Stimulated activated CD4-positive, alpha-beta T cell treated with anti-CD3 and anti-CD28 coated beads, Interleukin-2, amount 100 ng/mL, for 24 hours (primary cell): ENCODE results near the gene ZMYND8.
"Not testable (repeated sequence)": the region's sequence is repeated elsewhere in the genome, so short reads cannot be mapped to it uniquely, and the experiment has no call there.

Experiments used
- DNase-seq, 2 donors: peaks; one replicate each; pipeline ENCODE4 v3.0.0-alpha.2; 2020

Gene ZMYND8

GRCh38 chr20:47309394-47309793 lies 47.1 kb downstream of the ZMYND8 start:
- DNase-seq: no peak

- DNase-seq: not testable (repeated sequence)
Observed at GRCh38 chr20:47307569-47307968, 48.9 kb downstream of the ZMYND8 start.

GRCh38 chr20:47306755-47307370 lies 49.6 kb downstream of the ZMYND8 start:
- no peak for DNase-seq

- no peak for DNase-seq
Observed at GRCh38 chr20:47306095-47306494, 50.4 kb downstream of the ZMYND8 start.

- no peak for DNase-seq
Observed at GRCh38 chr20:47305667-47306066, 50.8 kb downstream of the ZMYND8 start.

- no peak for DNase-seq
Observed at GRCh38 chr20:47304287-47304686, 52.2 kb downstream of the ZMYND8 start.

- DNase-seq: no peak
Observed at GRCh38 chr20:47303736-47304135, 52.8 kb downstream of the ZMYND8 start.

- no peak for DNase-seq
Observed at GRCh38 chr20:47300071-47300470, 56.4 kb downstream of the ZMYND8 start.

- DNase-seq: no peak
Observed at GRCh38 chr20:47298624-47299023, 57.9 kb downstream of the ZMYND8 start.

GRCh38 chr20:47297746-47298145 lies 58.8 kb downstream of the ZMYND8 start:
- DNase-seq: no peak

- no peak for DNase-seq
Observed at GRCh38 chr20:47296950-47297349, 59.5 kb downstream of the ZMYND8 start.

- DNase-seq: no peak
Observed at GRCh38 chr20:47295921-47296426, 60.5 kb downstream of the ZMYND8 start.

- DNase-seq: no peak
Observed at GRCh38 chr20:47295129-47295813, 61.2 kb downstream of the ZMYND8 start.

- DNase-seq: no peak
Observed at GRCh38 chr20:47293631-47294030, 62.9 kb downstream of the ZMYND8 start.

GRCh38 chr20:47292581-47292980 lies 63.9 kb downstream of the ZMYND8 start:
- DNase-seq: no peak

GRCh38 chr20:47290666-47291430 lies 65.7 kb downstream of the ZMYND8 start:
- DNase-seq: no peak

GRCh38 chr20:47290008-47290407 lies 66.5 kb downstream of the ZMYND8 start:
- no peak for DNase-seq

- no peak for DNase-seq
Observed at GRCh38 chr20:47289096-47289495, 67.4 kb downstream of the ZMYND8 start.

GRCh38 chr20:47288530-47288929 lies 68.0 kb downstream of the ZMYND8 start:
- not testable (repeated sequence) for DNase-seq

GRCh38 chr20:47287609-47288144 lies 68.8 kb downstream of the ZMYND8 start:
- DNase-seq: no peak

GRCh38 chr20:47286681-47287080 lies 69.8 kb downstream of the ZMYND8 start:
- DNase-seq: no peak

- no peak for DNase-seq
Observed at GRCh38 chr20:47285189-47285588, 71.3 kb downstream of the ZMYND8 start.

- no peak for DNase-seq
Observed at GRCh38 chr20:47284373-47284772, 72.1 kb downstream of the ZMYND8 start.

GRCh38 chr20:47283411-47283810 lies 73.1 kb downstream of the ZMYND8 start:
- DNase-seq: no peak
